ENCODE measurements around the gene UBTF. TPM values are rescaled to one million over a fixed set of nuclear protein-coding genes. Genes with fewer than 3 reads are reported as not detected.

UBTF gene
- total RNA-seq, 2 donors from 2014 or later: 121 to 140 TPM

DNA sequence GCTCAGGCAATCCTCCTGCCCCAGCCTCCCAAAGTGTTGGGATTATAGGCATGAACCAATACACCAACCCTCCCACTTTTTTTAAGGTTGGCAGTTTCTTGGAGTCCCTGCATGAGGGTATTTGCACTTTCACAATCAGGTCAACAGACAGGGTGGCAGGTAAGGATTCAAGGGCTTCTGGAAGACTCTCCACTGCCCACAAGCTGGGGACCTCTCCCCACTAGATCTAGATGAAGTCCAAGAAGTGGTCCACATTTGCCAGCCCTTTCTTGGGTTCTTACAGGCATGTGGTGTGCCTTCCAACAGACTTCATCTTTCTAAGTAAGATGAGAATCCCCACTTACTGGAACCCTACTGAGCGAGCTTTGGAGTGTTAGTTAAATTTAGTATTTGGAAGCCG lies 45.0 kb downstream of the UBTF start:
- no peaks in the 10 kb centered on the region for H3K27me3 Mint-ChIP-seq
- peaks cover 3% of the 10 kb centered on the region for H3K4me1 Mint-ChIP-seq
- no peaks in the 10 kb centered on the region for H3K9me3 ChIP-seq (ENCODE audit: control insufficient read depth, low read length, poor library complexity, severe bottlenecking)
- H3K27ac Mint-ChIP-seq: no peak overlapping the region
- DNase-seq: no peak
- no peak overlapping the region for H3K4me3 Mint-ChIP-seq
- no peak for ATAC-seq
- no peaks in the 10 kb centered on the region for H3K36me3 Mint-ChIP-seq (ENCODE audit: low read depth)

DNA sequence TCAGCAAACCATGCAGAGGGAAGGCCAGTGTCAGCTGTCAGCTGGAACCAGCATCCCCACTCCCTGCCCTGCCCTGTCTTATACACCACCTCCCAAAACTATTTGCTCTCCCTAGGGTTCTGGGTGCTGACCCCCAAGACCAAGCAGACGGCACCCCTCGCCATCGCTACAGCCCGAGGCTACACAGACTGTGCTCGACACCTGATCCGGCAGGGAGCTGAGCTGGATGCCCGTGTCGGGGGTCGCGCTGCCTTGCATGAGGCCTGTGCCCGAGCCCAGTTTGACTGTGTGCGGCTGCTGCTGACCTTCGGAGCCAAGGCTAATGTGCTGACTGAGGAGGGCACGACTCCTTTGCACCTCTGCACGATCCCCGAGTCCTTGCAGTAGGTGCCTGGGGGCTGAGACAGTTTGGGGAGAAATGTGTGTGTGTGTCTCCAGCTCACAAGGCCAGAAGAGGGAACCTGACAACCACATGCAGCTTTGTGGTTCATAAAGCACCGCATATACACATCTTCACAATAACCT lies 47.5 kb downstream of the UBTF start:
- Mint-ChIP-seq H3K4me3 (no peak overlapping the region), H3K27ac (no peak overlapping the region), H3K36me3 (ENCODE audit: low read depth) (no peaks in the 10 kb centered on the region), H3K27me3 (no peaks in the 10 kb centered on the region), H3K4me1 (peaks cover 7% of the 10 kb centered on the region)
- H3K9me3 ChIP-seq (ENCODE audit: control insufficient read depth, low read length, poor library complexity, severe bottlenecking): no peaks in the 10 kb centered on the region
- no peak for ATAC-seq
- DNase-seq: no peak

DNA sequence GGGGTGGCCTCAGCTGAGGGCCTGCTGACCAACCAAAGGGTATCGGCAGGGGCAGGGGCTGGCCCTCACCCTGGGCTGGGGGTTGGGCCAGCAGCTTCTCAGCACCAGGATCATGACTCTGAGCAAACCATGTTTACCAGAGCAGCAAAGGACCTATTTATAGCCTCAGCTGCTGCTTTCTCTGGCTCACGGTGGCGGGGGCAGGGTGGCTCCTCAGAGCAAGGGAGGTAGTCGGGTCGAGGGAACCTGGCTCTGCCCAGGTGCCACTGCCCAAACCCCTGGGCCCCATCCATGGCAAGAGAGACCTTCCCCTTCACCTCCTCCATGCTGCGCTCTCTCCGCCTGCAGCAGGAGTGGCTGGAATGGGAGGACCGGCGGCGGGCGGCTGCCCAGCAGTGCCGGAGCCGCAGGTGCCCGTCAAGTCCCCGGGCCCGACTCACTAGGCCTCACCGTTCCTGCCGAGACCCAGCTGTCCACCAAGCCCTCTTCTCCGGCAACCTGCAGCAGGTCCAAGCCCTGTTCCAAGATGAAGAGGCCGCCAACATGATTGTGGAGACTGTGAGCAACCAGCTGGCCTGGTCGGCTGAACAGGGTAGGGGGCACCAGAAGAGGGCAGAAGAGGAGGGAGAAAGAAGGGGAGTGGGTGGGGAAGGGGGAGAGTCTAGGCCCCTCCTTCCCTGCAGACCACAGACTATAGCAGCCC lies 48.8 kb downstream of the UBTF start, which contains the start of gene ASB16:
Gene ASB16, plus strand, starts transcription at position 206 of the 703 bp plus-strand sequence. Its CDS starts 86 bp downstream, at position 292.
- Mint-ChIP-seq H3K4me1 (peaks cover 9% of the 10 kb centered on the region), H3K27me3 (no peaks in the 10 kb centered on the region), H3K36me3 (ENCODE audit: low read depth) (no peaks in the 10 kb centered on the region), H3K4me3 (no peak within 1 kb of the TSS), H3K27ac (no peak within 1 kb of the TSS)
- H3K9me3 ChIP-seq (ENCODE audit: control insufficient read depth, low read length, poor library complexity, severe bottlenecking): no peaks in the 10 kb centered on the region
- no peak for ATAC-seq
- no peak for DNase-seq

DNA sequence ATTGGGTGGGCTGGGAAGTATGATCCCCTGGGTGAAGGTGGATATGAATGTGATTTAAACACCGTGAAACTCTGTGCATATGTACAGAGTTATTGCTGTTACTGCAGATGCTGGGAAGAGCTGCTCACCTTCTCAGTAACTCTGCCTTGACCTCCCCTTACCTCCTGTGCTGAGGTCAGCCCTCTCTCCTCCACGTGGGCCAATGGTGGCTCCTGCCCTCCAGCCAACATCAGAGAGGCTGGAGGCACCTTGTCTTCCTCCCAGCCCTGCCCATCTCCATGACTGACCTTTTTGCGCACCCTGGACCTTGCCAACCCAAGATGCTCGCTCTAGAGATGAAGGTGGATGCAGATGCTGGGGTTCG lies 49.4 kb downstream of the UBTF start:
- Mint-ChIP-seq H3K36me3 (ENCODE audit: low read depth) (no peaks in the 10 kb centered on the region), H3K4me3 (no peak overlapping the region), H3K4me1 (peaks cover 9% of the 10 kb centered on the region), H3K27me3 (no peaks in the 10 kb centered on the region), H3K27ac (no peak overlapping the region)
- ATAC-seq: no peak
- DNase-seq: no peak
- no peaks in the 10 kb centered on the region for H3K9me3 ChIP-seq (ENCODE audit: control insufficient read depth, low read length, poor library complexity, severe bottlenecking)

DNA sequence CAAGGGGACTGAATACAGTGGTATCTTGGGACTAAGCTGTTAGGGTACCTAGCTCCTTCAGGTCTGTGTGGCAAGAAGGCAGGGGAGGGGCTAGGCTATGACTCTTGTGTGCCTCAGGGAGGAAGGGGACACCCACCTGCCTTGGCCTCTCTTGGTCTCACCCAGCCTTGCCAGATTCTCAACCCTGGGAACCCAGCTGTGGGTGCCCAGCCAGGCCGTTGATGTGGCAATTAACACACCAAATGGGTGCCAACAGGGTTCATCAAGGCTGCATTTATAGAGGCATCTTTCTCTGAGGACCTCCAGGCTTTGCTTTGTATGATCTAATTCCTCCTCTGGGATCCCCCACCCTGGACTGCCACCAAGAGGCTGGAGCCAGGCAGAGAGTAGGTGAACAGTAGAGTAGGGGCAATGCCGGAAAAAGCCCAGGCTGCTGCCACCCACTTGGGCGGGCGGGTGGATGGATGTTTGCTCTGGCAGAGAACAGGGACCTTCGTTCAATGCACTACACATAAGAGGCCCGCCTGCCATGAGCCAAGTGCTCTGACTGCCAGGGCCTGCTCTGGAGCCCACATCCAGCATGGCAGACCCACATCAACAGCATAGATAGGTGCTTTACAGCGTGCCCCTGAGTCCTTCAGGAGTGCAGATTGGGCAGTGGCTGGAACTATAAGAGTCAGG lies 52.2 kb downstream of the UBTF start:
- Mint-ChIP-seq H3K4me1 (peaks cover 9% of the 10 kb centered on the region), H3K36me3 (ENCODE audit: low read depth) (no peaks in the 10 kb centered on the region), H3K27me3 (no peaks in the 10 kb centered on the region), H3K4me3 (no peak overlapping the region), H3K27ac (peak overlapping the region; percentile 60)
- ATAC-seq (no peak), DNase-seq (no peak)
- H3K9me3 ChIP-seq (ENCODE audit: control insufficient read depth, low read length, poor library complexity, severe bottlenecking): no peaks in the 10 kb centered on the region

DNA sequence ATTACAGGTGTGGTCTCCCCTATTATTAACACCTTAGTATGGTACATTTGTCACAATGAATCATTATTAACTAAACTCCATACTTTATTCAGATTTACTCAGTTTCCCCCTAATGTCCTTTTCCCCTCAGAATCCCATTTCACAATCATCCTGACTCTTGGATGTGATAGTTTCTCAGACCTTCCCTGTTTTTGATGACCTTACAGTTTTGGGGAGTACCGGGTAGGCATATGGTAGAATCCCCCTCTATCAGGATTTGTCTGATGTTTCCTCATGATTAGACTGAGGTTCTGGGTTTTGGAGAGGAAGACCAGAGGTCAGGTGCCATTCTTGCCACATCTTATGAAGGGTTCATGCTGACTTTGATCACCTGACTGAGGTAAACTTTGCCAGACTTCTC lies 55.0 kb downstream of the UBTF start:
- ATAC-seq (no peak), DNase-seq (no peak)
- H3K36me3 Mint-ChIP-seq (ENCODE audit: low read depth): no peaks in the 10 kb centered on the region
- no peak overlapping the region for H3K27ac Mint-ChIP-seq
- no peak overlapping the region for H3K4me3 Mint-ChIP-seq
- peaks cover 11% of the 10 kb centered on the region for H3K4me1 Mint-ChIP-seq
- H3K27me3 Mint-ChIP-seq: no peaks in the 10 kb centered on the region
- H3K9me3 ChIP-seq (ENCODE audit: control insufficient read depth, low read length, poor library complexity, severe bottlenecking): no peaks in the 10 kb centered on the region

DNA sequence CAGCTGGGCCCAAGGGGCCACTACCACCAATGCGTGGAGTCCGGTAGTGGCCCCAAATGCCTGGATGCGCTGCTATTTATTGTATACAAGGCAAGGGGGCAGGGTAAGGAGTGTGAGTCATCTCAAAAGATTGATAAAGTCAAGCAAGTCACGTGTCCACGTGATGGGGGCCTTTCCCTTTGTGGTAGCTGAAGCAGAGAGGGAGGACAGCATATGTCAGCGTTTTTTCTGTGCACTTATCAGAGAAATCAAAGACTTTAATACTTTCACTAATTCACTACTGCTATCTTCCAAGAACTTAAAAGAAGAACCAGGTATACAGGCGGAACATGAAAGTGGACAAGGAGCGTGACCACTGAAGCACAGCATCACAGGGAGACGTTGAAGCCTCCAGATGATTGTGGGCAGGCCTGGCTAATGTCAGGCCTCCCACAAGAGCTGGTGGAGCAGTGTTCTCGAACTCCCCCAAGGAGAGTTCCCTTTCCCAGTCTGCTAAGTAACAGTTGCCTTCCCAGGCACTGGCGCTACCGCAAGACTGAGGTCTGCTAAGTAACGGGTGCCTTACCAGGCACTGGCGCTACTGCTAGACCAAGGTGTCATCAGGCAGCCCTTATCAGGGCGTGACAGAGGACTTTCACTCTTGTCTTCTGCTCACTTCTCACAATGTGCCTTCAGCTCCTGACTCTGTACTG lies 59.8 kb downstream of the UBTF start:
- peaks cover 5% of the 10 kb centered on the region for H3K4me1 Mint-ChIP-seq
- no peaks in the 10 kb centered on the region for H3K9me3 ChIP-seq (ENCODE audit: control insufficient read depth, low read length, poor library complexity, severe bottlenecking)
- DNase-seq (peak; percentile 29 to 55 (median 36)), ATAC-seq (peak; percentile 93)
- H3K27me3 Mint-ChIP-seq: no peaks in the 10 kb centered on the region
- peak overlapping the region; percentile 54 for H3K27ac Mint-ChIP-seq
- H3K36me3 Mint-ChIP-seq (ENCODE audit: low read depth): no peaks in the 10 kb centered on the region
- peak overlapping the region; percentile 50 for H3K4me3 Mint-ChIP-seq

DNA sequence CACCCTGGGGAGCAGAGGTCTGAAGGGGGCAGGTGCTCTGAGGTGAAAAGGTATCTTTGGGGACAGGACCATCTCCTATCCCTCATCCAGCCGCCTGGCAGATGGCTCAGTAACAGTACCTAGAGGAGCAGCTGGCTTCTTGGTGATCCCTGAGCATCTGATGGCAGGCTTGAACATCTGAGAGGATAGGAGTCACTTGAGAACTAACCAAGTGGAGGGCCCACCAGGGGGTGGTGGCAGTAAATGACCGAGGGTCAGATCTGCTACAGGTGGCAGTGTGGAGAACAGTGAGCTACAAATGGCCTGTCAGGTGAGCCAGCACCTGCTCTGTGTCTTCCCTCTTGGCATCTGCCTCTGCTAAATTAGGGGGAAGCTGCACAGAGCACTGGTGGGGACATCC lies 64.0 kb downstream of the UBTF start:
- H3K4me1 Mint-ChIP-seq: peaks cover 5% of the 10 kb centered on the region
- no peaks in the 10 kb centered on the region for H3K27me3 Mint-ChIP-seq
- no peak overlapping the region for H3K4me3 Mint-ChIP-seq
- no peak overlapping the region for H3K27ac Mint-ChIP-seq
- DNase-seq (no peak), ATAC-seq (no peak)
- H3K36me3 Mint-ChIP-seq (ENCODE audit: low read depth): no peaks in the 10 kb centered on the region
- no peaks in the 10 kb centered on the region for H3K9me3 ChIP-seq (ENCODE audit: control insufficient read depth, low read length, poor library complexity, severe bottlenecking)

Other genes starting within 250 kb of the UBTF start
- under 1 TPM; 0.21 to 0.42 TPM for gene NAGS, start 215.1 kb downstream of the UBTF start, total RNA-seq
- gene TMEM101, start 204.7 kb downstream of the UBTF start, total RNA-seq: 10 to 100 TPM; 10.5 to 11.8 TPM
- gene LSM12, start 153.0 kb downstream of the UBTF start, total RNA-seq: 10 to 100 TPM; 35.3 to 46.5 TPM
- 10 to 100 TPM; 10.9 to 13.8 TPM for gene G6PC3, start 148.9 kb downstream of the UBTF start, total RNA-seq
- gene HDAC5, start 96.0 kb downstream of the UBTF start, total RNA-seq: 10 to 100 TPM; 83.6 to 96.5 TPM
- 1 to 10 TPM; 2.6 to 5.7 TPM for gene HROB, start 77.7 kb downstream of the UBTF start, total RNA-seq
- not detected for gene ASB16, start 49.0 kb downstream of the UBTF start, total RNA-seq
- gene TMUB2, start 32.7 kb downstream of the UBTF start, total RNA-seq: 10 to 100 TPM; 52.2 to 53.1 TPM
- 10 to 100 TPM; 97.1 to 97.5 TPM for gene ATXN7L3, start 19.8 kb downstream of the UBTF start, total RNA-seq
- gene SLC4A1, start 48.5 kb upstream of the UBTF start, total RNA-seq: not detected
- under 1 TPM; 0.37 to 0.55 TPM for gene RUNDC3A, start 88.9 kb upstream of the UBTF start, total RNA-seq
- gene SLC25A39, start 105.1 kb upstream of the UBTF start, total RNA-seq: 10 to 100 TPM; 75.9 to 76.5 TPM
- 10 to 100 TPM; 31.7 to 47.7 TPM for gene GRN, start 125.6 kb upstream of the UBTF start, total RNA-seq
- under 1 TPM; 0.07 to 0.31 TPM for gene FAM171A2, start 144.2 kb upstream of the UBTF start, total RNA-seq
- gene ITGA2B, start 170.0 kb upstream of the UBTF start, total RNA-seq: 100 to 1,000 TPM in 1 of 2 donors, 1 to 10 TPM in 1; 8.9 to 297 TPM

Data from T-helper 17 cell (primary cell).